Measurements from ENCODE around the gene CCDC30. TPM values are rescaled to one million over a fixed set of nuclear protein-coding genes. Genes with fewer than 3 reads are reported as not detected.

Gene CCDC30
- total RNA-seq = 0.96 and 1.4 TPM in 2 replicates

GRCh38 chr1:42462828-42463763 is at the start of gene CCDC30:
CCDC30 (plus strand) TSS chr1:42463286; CDS start chr1:42480552, 17,266 bp downstream.

GRCh38 chr1:42456010-42456753 is 6.9 kb upstream of the CCDC30 start, which contains the start of the genes PPCS and ZMYND12:
PPCS (plus strand) TSS chr1:42456543; CDS start chr1:42456566, 23 bp downstream.
ZMYND12 (minus strand) TSS chr1:42456022; CDS start chr1:42455997, 25 bp downstream.

GRCh38 chr1:42657981-42658876 is 195.1 kb downstream of the CCDC30 start, which contains the start of gene PPIH:
PPIH (plus strand) TSS chr1:42658423; CDS start chr1:42658447, 24 bp downstream.

GRCh38 chr1:42681741-42682483 is 218.8 kb downstream of the CCDC30 start, which contains the start of gene YBX1:
YBX1 (plus strand) TSS chr1:42682418; CDS start chr1:42682566, 148 bp downstream.

Other genes with a start within 250 kb of the CCDC30 start
- gene FOXJ3, start 128.1 kb upstream of the CCDC30 start, total RNA-seq = 10.4 and 23.4 TPM in 2 replicates
- under 0.01 and 0.28 TPM in 2 replicates for gene RIMKLA, start 82.5 kb upstream of the CCDC30 start, total RNA-seq
- gene ZMYND12, start 7.3 kb upstream of the CCDC30 start, total RNA-seq = 0.38 and 1.4 TPM in 2 replicates
- 52.7 and 59.5 TPM in 2 replicates for gene PPCS, start 6.7 kb upstream of the CCDC30 start, total RNA-seq
- 20.6 and 46.4 TPM in 2 replicates for gene PPIH, start 195.1 kb downstream of the CCDC30 start, total RNA-seq
- 682 and 884 TPM in 2 replicates for gene YBX1, start 219.1 kb downstream of the CCDC30 start, total RNA-seq